Measurements from ENCODE around the gene CDK17.
A peak's percentile ranks its signal among the peaks of the same experiment; 100 is the strongest.
"Not testable (repeated sequence)": the region's sequence is repeated elsewhere in the genome, so short reads cannot be mapped to it uniquely, and the experiment has no call there.

The CDK17 gene

DNA sequence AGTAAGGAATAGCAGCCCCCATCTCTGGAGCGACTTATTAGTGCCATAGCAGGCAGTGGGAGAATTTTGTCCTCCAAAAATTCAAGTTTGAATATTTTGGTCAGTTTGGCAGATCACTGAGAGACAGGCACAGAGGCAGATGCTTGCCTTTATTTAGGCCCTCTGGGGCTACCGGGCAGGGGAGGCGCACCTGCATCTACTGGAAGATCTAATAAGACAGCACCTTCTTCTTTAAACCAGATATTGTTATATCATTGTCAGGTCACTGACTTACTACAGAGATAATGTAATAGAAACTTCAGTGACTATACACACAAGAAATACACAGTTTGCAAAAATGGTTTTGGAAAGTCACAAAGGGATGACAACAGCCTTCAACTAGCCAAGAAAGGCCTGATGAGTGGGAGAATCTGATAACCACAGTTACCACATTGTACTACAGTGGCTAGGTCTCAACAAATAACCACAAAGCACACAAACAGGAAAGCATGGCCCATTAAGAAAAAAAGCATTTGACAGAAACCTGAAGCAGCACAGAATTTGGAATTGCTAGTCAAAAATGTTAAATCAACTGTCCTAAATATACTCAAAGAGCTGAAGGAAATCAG is 56.8 kb downstream of the CDK17 start:
- Mint-ChIP-seq H3K36me3 (ENCODE audit: low read depth) (peaks cover 33% of the 10 kb centered on the region), H3K27ac (peak overlapping the region; percentile 41), H3K27me3 (ENCODE audit: low read depth) (no peaks in the 10 kb centered on the region), H3K9me3 (peaks cover 21% of the 10 kb centered on the region), H3K4me3 (peak overlapping the region; percentile 17), H3K4me1 (ENCODE audit: low read depth) (peaks cover 36% of the 10 kb centered on the region)

DNA sequence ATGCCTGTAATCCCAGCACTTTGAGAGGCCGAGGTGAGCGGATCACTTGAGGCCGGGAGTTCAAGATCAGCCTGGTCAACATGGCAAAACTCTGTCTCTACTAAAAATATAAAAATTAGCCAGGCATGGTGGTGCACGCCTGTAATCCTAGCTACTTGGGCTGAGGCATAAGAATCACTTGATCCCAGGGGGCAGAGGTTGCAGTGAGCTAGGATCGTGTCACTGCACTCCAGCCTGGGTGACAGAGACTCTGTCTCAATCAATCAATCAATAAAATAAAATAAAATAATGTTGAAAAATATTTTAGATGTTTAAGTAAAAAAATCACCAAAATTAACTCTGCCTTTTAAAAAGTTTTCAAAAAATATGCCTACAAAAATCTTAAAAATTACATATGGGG is 60.6 kb downstream of the CDK17 start:
- H3K4me3 Mint-ChIP-seq; H3K27ac Mint-ChIP-seq; H3K27me3 Mint-ChIP-seq (ENCODE audit: low read depth): not testable (repeated sequence)
- peaks cover 36% of the 10 kb centered on the region for H3K4me1 Mint-ChIP-seq (ENCODE audit: low read depth)
- peaks cover 26% of the 10 kb centered on the region for H3K9me3 Mint-ChIP-seq
- peaks cover 36% of the 10 kb centered on the region for H3K36me3 Mint-ChIP-seq (ENCODE audit: low read depth)

DNA sequence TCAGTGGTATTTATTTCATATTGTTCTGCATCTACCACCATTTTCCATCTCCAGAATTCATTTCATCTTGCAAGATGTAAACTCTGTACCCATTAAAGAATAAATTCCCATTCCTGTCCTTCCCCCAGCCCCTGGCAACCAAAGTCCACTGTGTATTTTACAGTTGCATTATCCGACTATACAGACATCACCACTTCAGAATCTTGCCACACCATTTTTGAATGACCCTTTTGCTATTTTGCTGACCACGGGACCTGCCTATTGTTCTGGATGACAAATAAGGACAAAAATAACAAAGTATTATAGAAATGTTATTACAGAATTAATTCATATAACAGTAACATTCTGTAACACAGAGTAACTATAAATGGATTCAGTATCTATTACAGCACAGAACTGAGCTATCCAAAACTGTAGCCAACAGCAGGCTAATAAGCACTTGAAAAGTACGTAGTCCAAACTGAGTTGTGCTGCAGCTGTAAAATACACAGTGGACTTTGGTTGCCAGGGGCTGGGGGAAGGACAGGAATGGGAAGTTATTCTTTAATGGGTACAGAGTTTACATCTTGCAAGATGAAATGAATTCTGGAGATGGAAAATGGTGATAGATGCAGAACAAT is 61.3 kb downstream of the CDK17 start:
- Mint-ChIP-seq H3K36me3 (ENCODE audit: low read depth) (peaks cover 29% of the 10 kb centered on the region), H3K27me3 (ENCODE audit: low read depth) (no peaks in the 10 kb centered on the region), H3K27ac (no peak overlapping the region), H3K9me3 (peaks cover 19% of the 10 kb centered on the region), H3K4me1 (ENCODE audit: low read depth) (peaks cover 41% of the 10 kb centered on the region), H3K4me3 (no peak overlapping the region)

DNA sequence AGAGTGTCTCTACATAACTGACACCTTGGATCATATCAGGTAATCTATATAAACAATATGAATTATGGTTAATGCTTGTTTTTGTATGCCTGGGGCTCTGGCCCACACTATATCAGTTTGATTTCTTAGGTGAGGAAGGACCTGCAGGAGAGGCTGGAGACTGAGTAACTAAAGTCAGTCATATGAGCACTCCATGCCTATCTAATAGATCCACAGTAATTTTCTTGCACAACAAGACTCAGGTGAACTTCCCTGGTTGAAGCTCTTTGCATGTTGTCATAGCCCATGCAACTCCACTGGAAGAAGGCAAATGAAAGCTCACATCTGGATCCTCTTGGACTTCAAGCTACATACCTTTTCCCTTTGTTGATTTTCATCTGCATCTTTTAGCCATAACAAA is 62.3 kb downstream of the CDK17 start:
- Mint-ChIP-seq H3K36me3 (ENCODE audit: low read depth) (peaks cover 21% of the 10 kb centered on the region), H3K4me1 (ENCODE audit: low read depth) (peaks cover 34% of the 10 kb centered on the region), H3K27me3 (ENCODE audit: low read depth) (no peaks in the 10 kb centered on the region), H3K27ac (no peak overlapping the region), H3K9me3 (peaks cover 13% of the 10 kb centered on the region), H3K4me3 (no peak overlapping the region)

DNA sequence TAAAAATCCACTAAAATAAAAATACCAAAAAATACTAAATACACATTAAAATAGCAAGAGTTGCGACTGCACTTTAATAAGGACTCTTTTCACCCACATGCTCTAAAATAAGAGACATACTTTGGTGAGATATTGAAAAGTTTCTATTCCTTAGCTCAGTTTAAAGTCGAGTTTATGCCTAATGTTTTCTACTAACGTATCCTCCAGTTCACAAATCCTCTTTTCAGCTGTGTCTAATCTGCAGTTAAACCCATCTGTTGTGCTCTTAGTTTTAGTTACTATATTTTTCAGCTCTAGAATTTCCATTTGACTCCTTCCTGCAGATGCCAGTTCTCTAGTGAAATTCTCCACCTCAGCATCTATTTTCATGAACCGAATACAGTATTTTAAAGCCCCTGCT is 63.8 kb downstream of the CDK17 start:
- Mint-ChIP-seq H3K9me3 (peaks cover 13% of the 10 kb centered on the region), H3K27ac (no peak overlapping the region), H3K4me1 (ENCODE audit: low read depth) (peaks cover 34% of the 10 kb centered on the region), H3K27me3 (ENCODE audit: low read depth) (no peaks in the 10 kb centered on the region), H3K36me3 (ENCODE audit: low read depth) (peaks cover 17% of the 10 kb centered on the region), H3K4me3 (no peak overlapping the region)

DNA sequence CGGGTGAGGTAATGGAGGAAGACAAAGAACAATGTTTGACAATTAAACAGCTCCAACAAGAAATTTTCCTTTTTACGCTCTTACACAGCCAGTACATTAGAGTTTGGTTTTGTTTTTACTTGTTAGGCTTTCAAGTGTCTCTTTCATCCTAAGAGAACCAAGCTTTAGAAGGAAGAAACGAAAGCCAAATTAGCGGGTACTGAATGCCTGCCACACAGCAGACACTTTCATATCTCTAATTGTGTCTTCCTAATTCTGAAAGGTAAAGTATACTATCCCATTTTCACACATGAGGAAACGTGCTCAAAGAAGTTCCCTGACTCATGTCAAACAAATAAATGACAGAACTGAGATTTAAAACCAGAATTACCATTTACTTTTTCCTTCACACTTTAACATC is 65.0 kb downstream of the CDK17 start:
- peak overlapping the region; percentile 44 for H3K4me3 Mint-ChIP-seq
- H3K27me3 Mint-ChIP-seq (ENCODE audit: low read depth), result no peaks in the 10 kb centered on the region
- H3K27ac Mint-ChIP-seq, result peak overlapping the region; percentile 59
- H3K9me3 Mint-ChIP-seq, result peaks cover 13% of the 10 kb centered on the region
- peaks cover 19% of the 10 kb centered on the region for H3K36me3 Mint-ChIP-seq (ENCODE audit: low read depth)
- H3K4me1 Mint-ChIP-seq (ENCODE audit: low read depth), result peaks cover 37% of the 10 kb centered on the region

DNA sequence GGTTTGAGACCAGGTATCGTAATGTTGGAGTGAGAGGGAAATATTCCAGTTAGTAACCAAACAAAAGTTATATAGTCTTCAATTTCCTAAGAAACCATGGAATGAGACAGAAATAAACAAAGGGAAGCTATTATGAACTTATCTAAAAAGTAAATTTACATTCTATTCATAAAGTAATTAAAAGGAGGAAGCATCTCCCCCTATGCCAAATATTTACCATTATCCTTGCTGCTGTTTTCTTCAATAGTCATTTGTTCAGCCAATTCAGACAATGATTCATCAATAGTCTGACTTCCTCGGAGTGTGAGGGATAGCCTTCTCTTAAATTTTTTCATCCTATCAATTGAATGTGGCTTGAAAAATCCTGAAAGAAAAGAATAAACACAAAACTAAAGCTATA is 65.7 kb downstream of the CDK17 start:
- Mint-ChIP-seq H3K27me3 (ENCODE audit: low read depth) (no peaks in the 10 kb centered on the region), H3K4me1 (ENCODE audit: low read depth) (peaks cover 45% of the 10 kb centered on the region), H3K36me3 (ENCODE audit: low read depth) (peaks cover 20% of the 10 kb centered on the region), H3K27ac (no peak overlapping the region), H3K4me3 (no peak overlapping the region), H3K9me3 (peaks cover 13% of the 10 kb centered on the region)

DNA sequence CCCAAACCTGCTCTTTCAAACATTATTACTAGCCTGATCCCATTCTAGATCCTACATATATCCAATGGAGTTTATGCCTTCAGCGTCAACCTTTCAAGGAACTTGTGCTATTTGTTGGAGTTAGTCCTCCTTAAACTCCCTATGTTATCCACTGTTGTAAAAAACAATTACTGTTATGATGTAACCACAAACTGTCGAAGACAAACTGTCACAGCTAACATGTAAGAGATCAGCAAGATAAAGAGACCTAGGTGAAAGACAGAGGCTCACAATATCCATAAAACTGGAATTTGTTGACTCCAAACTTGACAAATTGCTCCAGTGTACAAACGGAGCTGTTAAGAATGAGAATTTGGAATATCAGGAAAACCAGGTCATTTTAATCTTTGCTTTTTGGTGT is 70.7 kb downstream of the CDK17 start:
- peaks cover 53% of the 10 kb centered on the region for H3K4me1 Mint-ChIP-seq (ENCODE audit: low read depth)
- peaks cover 12% of the 10 kb centered on the region for H3K36me3 Mint-ChIP-seq (ENCODE audit: low read depth)
- H3K27me3 Mint-ChIP-seq (ENCODE audit: low read depth), result no peaks in the 10 kb centered on the region
- H3K9me3 Mint-ChIP-seq, result no peaks in the 10 kb centered on the region
- no peak overlapping the region for H3K4me3 Mint-ChIP-seq
- no peak overlapping the region for H3K27ac Mint-ChIP-seq

DNA sequence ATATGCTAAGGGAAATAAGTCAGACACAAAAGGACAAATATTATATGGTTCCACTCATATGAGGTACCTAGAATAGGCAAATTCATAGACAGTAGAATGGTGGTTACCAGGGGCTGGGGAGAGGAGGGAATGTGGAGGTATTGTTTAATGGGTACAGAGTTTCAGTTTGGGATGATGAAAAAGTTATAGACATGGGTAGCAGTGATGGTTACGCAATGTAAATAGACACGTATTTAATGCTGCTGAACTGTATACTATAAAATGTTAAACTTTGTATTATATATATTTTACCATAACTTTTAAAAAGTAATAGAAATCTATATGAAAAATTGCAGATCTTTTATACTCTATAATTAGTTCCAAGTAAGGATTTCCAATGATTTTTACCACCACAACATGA is 71.2 kb downstream of the CDK17 start:
- H3K4me3 Mint-ChIP-seq, result no peak overlapping the region
- H3K9me3 Mint-ChIP-seq, result no peaks in the 10 kb centered on the region

DNA sequence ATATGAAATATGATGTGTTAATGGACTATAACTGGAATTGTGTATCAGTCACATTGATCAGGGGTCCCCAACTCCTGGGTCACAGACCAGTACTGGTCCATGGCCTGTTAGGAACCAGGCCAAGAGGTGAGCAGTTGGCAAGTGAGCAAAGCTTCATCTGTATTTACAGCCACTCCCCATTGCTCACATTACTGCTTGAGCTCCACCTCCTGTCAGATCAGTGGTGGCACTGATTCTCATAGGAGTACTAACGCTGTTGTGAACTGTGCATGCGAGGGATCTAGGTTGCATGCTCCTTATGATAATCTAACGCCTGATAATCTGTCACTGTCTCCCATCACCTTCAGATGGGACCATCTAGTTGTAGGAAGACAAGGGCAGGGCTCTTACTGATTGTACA is 72.3 kb downstream of the CDK17 start:
- H3K36me3 Mint-ChIP-seq (ENCODE audit: low read depth), result peaks cover 18% of the 10 kb centered on the region
- no peaks in the 10 kb centered on the region for H3K27me3 Mint-ChIP-seq (ENCODE audit: low read depth)
- no peak overlapping the region for H3K27ac Mint-ChIP-seq
- peaks cover 49% of the 10 kb centered on the region for H3K4me1 Mint-ChIP-seq (ENCODE audit: low read depth)
- no peak overlapping the region for H3K4me3 Mint-ChIP-seq
- peaks cover 3% of the 10 kb centered on the region for H3K9me3 Mint-ChIP-seq

More for the DNA sequence above, 71.2 kb downstream of the CDK17 start:
- Mint-ChIP-seq H3K36me3 (ENCODE audit: low read depth) (peaks cover 12% of the 10 kb centered on the region), H3K27ac (no peak overlapping the region), H3K4me1 (ENCODE audit: low read depth) (peaks cover 50% of the 10 kb centered on the region), H3K27me3 (ENCODE audit: low read depth) (no peaks in the 10 kb centered on the region)

DNA sequence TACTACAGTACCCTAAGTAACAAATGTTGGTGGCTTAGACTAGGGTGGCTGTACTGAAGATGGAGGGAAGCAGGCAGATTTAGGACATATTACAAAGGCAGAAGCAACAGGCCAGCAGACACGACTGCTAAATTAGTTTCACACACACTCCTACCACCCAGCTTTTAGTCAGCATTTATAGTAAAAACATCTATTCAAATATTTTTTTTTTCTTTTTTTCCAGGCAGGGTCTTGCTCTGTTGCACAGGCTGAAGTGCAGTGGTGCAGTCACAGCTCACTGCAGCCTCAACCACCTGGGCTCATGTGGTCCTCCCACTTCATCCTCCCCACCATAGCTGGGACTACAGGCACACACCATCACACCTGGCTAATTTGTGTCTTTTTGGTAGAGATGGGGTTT is 72.9 kb downstream of the CDK17 start:
- H3K27me3 Mint-ChIP-seq (ENCODE audit: low read depth), result no peaks in the 10 kb centered on the region
- H3K4me1 Mint-ChIP-seq (ENCODE audit: low read depth), result peaks cover 49% of the 10 kb centered on the region
- H3K36me3 Mint-ChIP-seq (ENCODE audit: low read depth), result peaks cover 22% of the 10 kb centered on the region
- peaks cover 3% of the 10 kb centered on the region for H3K9me3 Mint-ChIP-seq
- no peak overlapping the region for H3K27ac Mint-ChIP-seq
- no peak overlapping the region for H3K4me3 Mint-ChIP-seq

DNA sequence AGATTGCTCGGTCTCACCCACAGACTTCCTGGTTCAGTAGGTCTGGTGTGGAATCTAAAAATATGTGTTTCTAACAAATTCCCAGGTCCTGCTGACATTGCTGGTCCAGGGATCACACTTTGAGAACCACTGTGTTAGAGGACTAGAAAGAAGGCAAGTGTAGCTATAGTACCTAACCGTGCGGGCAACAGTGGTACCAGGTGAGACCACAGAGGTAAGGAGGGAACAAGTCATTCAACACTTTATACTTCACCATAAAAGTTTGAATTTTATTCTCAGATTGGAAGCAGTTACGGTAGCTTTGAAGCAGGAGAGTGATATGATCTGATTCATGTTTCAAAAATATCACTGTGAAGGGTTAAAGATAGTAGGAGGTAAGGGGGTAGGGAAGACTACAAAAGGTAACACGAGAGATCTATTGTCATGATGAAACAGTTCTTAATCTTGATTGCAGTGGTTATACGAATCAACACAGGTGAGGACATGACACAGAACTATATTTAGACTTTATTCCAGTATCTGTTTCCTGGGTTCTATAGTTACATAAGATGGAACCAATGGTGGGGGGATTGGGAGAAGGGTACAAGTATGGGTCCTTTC is 73.5 kb downstream of the CDK17 start:
- H3K4me3 Mint-ChIP-seq, result no peak overlapping the region
- no peaks in the 10 kb centered on the region for H3K27me3 Mint-ChIP-seq (ENCODE audit: low read depth)
- peaks cover 27% of the 10 kb centered on the region for H3K36me3 Mint-ChIP-seq (ENCODE audit: low read depth)
- peaks cover 45% of the 10 kb centered on the region for H3K4me1 Mint-ChIP-seq (ENCODE audit: low read depth)
- H3K27ac Mint-ChIP-seq, result no peak overlapping the region
- peaks cover 8% of the 10 kb centered on the region for H3K9me3 Mint-ChIP-seq

DNA sequence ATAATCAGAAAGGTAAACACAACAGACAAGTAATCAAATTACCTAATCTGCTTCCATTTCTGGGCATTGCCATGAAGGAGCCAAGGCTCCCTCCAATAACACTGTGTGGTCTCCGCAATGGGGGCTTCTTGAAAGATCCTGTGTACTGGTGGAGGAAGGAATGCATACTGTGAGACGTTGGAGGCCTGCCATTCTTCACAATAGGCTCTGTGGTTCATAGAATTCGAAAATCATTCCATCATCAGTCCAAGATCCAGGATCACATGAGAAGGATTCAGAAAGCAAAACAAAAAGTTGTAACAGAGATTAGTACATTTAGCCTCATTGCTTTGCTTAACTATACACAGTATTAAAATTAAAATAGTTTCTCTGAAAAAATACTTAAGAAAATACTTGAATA is 76.3 kb downstream of the CDK17 start:
- H3K4me1 Mint-ChIP-seq (ENCODE audit: low read depth), result peaks cover 31% of the 10 kb centered on the region

DNA sequence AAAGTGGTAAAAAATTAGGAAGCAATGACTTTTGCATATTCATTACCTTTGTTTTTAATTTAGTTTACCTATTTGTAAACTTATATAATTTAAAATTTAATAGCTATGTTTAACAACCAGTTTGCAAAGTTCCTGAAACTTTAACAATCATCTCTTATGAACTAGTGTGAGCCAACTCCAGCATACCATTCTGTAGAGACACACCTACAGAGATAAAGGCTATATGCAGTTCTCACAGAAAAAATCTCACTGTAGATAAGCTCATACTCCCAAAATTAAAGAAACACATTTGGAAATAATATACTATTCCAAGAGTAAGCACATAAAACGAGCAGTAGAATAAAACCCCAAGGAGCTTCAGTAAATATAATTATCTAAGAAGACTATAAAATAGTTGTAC is 77.5 kb downstream of the CDK17 start:
- H3K4me1 Mint-ChIP-seq (ENCODE audit: low read depth), result peaks cover 23% of the 10 kb centered on the region
- no peaks in the 10 kb centered on the region for H3K27me3 Mint-ChIP-seq (ENCODE audit: low read depth)
- peaks cover 21% of the 10 kb centered on the region for H3K36me3 Mint-ChIP-seq (ENCODE audit: low read depth)
- peaks cover 11% of the 10 kb centered on the region for H3K9me3 Mint-ChIP-seq
- H3K4me3 Mint-ChIP-seq, result no peak overlapping the region
- H3K27ac Mint-ChIP-seq, result no peak overlapping the region

More for the DNA sequence above, 76.3 kb downstream of the CDK17 start:
- Mint-ChIP-seq H3K36me3 (ENCODE audit: low read depth) (peaks cover 23% of the 10 kb centered on the region), H3K9me3 (peaks cover 8% of the 10 kb centered on the region), H3K27me3 (ENCODE audit: low read depth) (no peaks in the 10 kb centered on the region), H3K4me3 (no peak overlapping the region), H3K27ac (no peak overlapping the region)

DNA sequence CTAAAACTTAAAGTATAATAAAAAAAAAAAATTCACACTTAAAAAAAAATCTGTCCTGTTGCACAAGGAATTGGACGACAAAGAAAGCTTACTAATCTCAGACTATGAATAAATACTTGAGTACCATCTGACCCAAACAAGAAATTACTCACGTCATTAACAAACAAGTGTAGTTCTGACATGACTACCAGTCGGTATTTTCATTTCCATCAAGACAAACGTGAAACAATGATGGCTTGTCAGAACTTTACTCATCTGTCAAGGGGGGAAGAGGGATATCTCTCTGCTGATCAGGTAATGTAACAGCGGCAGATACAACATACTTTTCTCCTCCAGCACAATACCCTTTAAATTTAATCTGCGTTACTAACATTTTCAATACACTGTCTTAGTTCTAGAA is 78.3 kb downstream of the CDK17 start:
- Mint-ChIP-seq H3K4me1 (ENCODE audit: low read depth) (peaks cover 18% of the 10 kb centered on the region), H3K4me3 (no peak overlapping the region), H3K27ac (no peak overlapping the region), H3K27me3 (ENCODE audit: low read depth) (no peaks in the 10 kb centered on the region), H3K36me3 (ENCODE audit: low read depth) (peaks cover 22% of the 10 kb centered on the region), H3K9me3 (peaks cover 12% of the 10 kb centered on the region)
